ENCODE data around the gene LDAH. TPM values are rescaled to one million over a fixed set of nuclear protein-coding genes. Genes with fewer than 3 reads are reported as not detected.

LDAH gene
- total RNA-seq, 2 experiments from 2014 or later, result 27.0 to 32.8 TPM

DNA sequence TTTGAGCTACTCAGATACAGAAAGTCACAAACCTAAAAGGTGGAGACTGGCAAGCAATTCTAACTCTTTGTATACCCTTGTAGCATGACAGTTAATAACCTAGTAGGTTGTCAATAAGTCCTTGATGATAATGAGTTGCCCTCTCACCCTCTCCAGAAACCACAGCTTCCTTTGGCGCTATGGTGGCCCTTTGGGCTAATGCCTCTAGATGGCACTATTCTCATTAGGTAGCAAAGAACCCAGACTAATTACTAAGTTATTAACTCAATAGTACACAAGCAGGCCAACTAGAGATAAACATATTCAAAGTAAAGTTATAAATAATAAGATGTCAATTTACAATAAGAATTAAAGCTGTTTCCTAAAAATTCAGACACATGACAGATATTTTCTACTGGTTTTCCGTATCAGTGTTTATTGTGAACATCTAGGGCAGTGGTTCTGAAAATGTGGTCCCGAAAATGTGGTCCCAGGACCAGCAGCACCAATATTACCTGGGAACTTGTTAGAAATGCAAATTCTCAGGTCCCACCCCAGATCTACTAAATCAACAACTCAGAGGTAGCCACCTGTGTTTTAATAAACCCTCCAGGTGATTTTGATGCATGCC, 41.1 kb downstream of the LDAH start:
- Mint-ChIP-seq H3K4me1 (no peaks in the 10 kb centered on the region), H3K4me3 (no peak overlapping the region), H3K9me3 (ENCODE audit: low read depth) (no peaks in the 10 kb centered on the region), H3K27me3 (no peaks in the 10 kb centered on the region), H3K36me3 (ENCODE audit: low read depth) (peaks cover 18% of the 10 kb centered on the region), H3K27ac (no peak overlapping the region)
- intact Hi-C loops (cut with DNase I, micrococcal nuclease), result loop anchor here (1.0 to 5.0 kb wide), 2 partner anchors 119 to 182 kb away; no protein-coding TSS in a partner anchor
- DNase-seq (peak; percentile 27), ATAC-seq (peak; percentile 23)
- ChIA-PET CTCF (interaction anchor here (0.6 to 2.8 kb wide), 10 partner anchors 11 to 183 kb away, joined by 3 to 21 read pairs (median 4); no protein-coding TSS in a partner anchor), POLR2A (no interaction called here)

DNA sequence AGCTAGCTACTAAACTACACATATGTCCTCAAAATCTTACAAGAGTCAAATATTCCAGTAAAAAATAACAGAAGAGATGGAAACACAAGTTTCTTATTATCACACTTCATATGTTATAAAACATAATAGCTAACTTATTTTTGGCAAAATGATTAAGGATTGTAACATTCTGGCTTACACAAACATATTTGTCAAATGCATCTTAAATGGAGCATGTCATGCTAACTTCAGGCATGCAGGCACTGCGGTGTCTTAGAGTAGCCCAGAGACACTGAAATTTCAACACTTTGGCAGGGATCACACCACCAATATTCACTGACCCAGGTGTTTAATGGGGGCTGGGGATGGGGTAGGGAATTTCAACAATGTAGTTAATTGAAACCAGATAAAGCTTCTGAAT, 51.6 kb downstream of the LDAH start:
- DNase-seq (no peak), ATAC-seq (no peak)
- ChIA-PET CTCF (interaction anchor here (1.7 kb wide), 1 partner anchor 10 kb away, joined by 7 read pairs; no protein-coding TSS in a partner anchor), POLR2A (no interaction called here)
- H3K4me3 Mint-ChIP-seq, result no peak overlapping the region
- intact Hi-C loops (cut with DNase I, micrococcal nuclease), result no loop called here
- H3K27ac Mint-ChIP-seq, result no peak overlapping the region
- H3K27me3 Mint-ChIP-seq, result no peaks in the 10 kb centered on the region
- no peaks in the 10 kb centered on the region for H3K9me3 Mint-ChIP-seq (ENCODE audit: low read depth)
- H3K4me1 Mint-ChIP-seq, result no peaks in the 10 kb centered on the region
- H3K36me3 Mint-ChIP-seq (ENCODE audit: low read depth), result peaks cover 45% of the 10 kb centered on the region

DNA sequence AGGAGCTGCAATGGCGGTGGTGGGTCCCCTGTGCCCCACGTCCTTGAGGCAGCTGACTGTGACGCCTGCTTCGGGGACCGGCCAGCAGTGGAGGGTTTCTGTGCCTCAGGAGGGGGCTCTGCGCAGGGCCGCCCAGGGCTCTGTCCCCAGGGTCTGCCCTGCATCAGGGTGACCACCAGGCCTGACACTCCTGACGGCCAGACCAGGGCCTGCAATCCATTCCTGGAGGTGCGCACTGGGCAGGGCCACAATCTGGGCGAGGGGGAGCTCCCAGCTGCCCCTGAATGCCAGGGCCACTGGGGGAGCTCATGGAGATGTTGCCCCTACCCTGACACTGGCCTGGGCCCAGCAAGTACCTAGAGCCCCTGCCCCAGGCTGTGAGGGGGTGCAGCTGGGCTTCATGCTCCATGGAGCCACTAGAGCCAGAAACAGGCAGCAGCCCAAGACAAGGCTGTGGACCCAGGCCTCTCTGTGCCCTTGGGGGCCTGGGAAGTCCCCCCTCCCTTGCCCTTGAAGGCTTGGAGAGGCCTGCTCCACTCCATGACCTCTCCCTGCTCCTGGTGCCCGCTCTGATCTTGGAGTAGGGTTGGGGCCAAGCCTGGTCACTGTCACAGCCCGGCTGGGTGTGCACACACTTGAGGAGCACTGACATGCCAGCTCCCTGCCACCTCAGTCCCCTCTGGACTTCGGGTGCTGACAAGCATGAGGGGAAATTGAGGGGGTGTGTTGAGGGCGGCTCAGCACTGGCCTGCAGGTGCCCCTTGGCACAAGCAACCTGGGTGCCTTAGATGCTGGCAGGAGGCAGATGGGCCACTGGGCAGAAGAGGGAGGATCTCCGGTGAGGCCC, 55.9 kb downstream of the LDAH start:
- Mint-ChIP-seq H3K27me3 (no peaks in the 10 kb centered on the region), H3K9me3 (ENCODE audit: low read depth) (no peaks in the 10 kb centered on the region), H3K27ac (no peak overlapping the region), H3K36me3 (ENCODE audit: low read depth) (peaks cover 45% of the 10 kb centered on the region), H3K4me3 (no peak overlapping the region), H3K4me1 (peaks cover 5% of the 10 kb centered on the region)
- ATAC-seq, result no peak
- CTCF ChIA-PET, result interaction anchor here (0.8 kb wide), 1 partner anchor 14 kb away, joined by 3 read pairs; no protein-coding TSS in a partner anchor
- DNase-seq, result no peak
- POLR2A ChIA-PET, result no interaction called here
- intact Hi-C loops (cut with DNase I, micrococcal nuclease), result no loop called here

DNA sequence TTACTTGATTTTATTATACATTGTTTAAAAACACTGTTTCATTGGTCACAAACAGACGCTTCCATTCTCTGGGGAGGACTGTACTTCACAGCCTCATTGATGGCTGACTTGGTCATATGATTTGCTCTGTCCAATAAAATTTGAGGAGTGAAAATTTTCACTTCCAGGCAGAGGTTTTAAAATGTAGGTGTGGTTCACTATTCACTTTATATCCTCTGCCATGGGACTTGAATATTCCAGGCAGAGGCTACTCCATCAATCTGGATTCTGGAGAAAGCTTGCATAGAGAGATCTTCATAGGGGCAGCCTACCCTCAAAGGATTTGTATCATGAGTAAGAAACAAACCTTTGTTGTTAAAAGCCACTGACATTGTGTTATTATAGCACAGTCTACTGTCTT, 56.7 kb downstream of the LDAH start:
- ATAC-seq (no peak), DNase-seq (no peak)
- Mint-ChIP-seq H3K9me3 (ENCODE audit: low read depth) (peaks cover 5% of the 10 kb centered on the region), H3K27ac (no peak overlapping the region), H3K27me3 (no peaks in the 10 kb centered on the region), H3K4me3 (no peak overlapping the region), H3K4me1 (peaks cover 5% of the 10 kb centered on the region), H3K36me3 (ENCODE audit: low read depth) (peaks cover 45% of the 10 kb centered on the region)
- ChIA-PET POLR2A (no interaction called here), CTCF (interaction anchor here (1.1 kb wide), 1 partner anchor 10 kb away, joined by 4 read pairs; no protein-coding TSS in a partner anchor)
- intact Hi-C loops (cut with DNase I, micrococcal nuclease), result no loop called here

DNA sequence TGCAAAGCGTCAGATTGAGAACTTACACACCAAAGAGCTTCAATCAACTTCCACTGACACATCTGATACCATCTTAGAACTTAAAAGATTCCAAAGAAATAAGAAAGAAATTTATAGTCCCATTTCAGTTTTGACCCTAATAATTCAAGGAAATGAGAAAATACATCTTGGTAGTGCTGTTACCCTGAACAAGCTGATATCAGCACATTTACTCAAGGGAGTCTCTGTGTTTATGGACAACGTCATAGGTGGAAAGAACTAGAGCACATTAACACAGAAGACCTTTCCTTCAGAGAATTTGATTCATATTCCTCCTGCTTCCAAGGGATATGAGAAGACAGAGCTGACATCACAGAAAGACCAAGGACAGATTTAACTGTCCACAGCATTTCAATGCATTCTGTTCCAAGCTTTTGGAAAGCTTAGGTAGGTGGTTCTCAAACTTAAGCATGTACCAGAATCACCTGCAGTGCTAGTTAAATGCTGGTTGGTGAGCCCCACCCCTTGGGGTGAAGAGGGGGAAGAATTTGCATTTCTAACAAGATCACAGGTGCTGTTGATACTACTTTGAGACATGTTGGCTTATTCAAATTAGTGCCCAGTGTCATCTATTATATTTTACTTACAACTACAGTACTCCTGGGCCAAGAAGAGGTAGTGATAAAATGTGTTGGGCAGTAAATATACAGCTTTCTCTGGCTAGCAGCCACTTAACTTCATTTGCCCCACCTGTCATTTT, 59.8 kb downstream of the LDAH start:
- Mint-ChIP-seq H3K27ac (no peak overlapping the region), H3K4me1 (peaks cover 17% of the 10 kb centered on the region), H3K27me3 (no peaks in the 10 kb centered on the region), H3K4me3 (no peak overlapping the region), H3K9me3 (ENCODE audit: low read depth) (peaks cover 9% of the 10 kb centered on the region), H3K36me3 (ENCODE audit: low read depth) (peaks cover 51% of the 10 kb centered on the region)
- no peak for DNase-seq
- intact Hi-C loops (cut with DNase I, micrococcal nuclease), result no loop called here
- no peak for ATAC-seq
- CTCF ChIA-PET, result interaction anchor here (0.9 kb wide), 1 partner anchor 88 kb away, joined by 3 read pairs; no protein-coding TSS in a partner anchor
- POLR2A ChIA-PET, result no interaction called here

DNA sequence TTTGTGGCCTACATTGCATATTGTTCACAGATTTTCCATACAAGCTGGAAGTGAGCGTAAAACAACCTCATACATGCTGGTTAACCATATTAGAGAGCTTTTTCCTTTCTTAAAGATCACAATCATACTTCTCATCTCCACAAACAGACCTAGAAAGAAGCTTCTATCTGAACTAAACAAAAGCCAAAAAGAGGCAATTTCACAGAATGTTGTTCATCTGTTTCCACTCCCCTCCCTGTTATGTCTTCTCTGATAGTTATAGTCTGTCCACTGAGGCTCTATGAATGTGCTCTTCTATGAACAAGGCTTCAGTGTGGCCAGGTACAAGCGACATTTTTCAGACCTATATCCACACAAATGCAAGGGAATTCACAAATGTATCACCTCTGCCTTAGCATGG, 63.4 kb downstream of the LDAH start:
- POLR2A ChIA-PET, result no interaction called here
- peaks cover 9% of the 10 kb centered on the region for H3K9me3 Mint-ChIP-seq (ENCODE audit: low read depth)
- CTCF ChIA-PET, result interaction anchor here (0.6 to 0.7 kb wide), 2 partner anchors 100 to 204 kb away, joined by 3 to 5 read pairs; no protein-coding TSS in a partner anchor

DNA sequence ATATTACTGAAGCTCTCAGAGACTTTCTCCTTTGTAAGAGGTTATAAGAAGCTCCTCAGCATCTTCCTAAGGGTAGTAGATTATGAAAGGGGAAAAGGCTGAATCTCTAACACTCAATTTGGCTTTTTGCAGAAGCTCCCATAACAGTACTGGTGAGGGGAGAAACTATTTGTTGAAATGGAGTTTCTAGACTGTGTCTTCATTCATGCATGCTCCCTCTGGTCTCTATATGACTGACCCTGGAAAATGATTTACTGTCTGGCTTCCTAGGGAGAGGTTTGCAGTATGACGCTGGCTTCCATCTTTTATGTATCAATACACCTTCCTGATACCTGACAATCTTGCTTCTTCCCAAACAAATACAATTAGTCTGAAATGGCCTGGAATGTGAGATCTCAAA, 63.9 kb downstream of the LDAH start:
- no peak overlapping the region for H3K4me3 Mint-ChIP-seq
- no peaks in the 10 kb centered on the region for H3K27me3 Mint-ChIP-seq
- peaks cover 9% of the 10 kb centered on the region for H3K9me3 Mint-ChIP-seq (ENCODE audit: low read depth)
- intact Hi-C loops (cut with DNase I, micrococcal nuclease), result no loop called here
- peaks cover 12% of the 10 kb centered on the region for H3K4me1 Mint-ChIP-seq
- H3K36me3 Mint-ChIP-seq (ENCODE audit: low read depth), result peaks cover 50% of the 10 kb centered on the region
- DNase-seq, result no peak
- ChIA-PET POLR2A (no interaction called here), CTCF (interaction anchor here (0.6 to 0.7 kb wide), 3 partner anchors 99 to 226 kb away, joined by 3 to 5 read pairs (median 3); no protein-coding TSS in a partner anchor)
- no peak for ATAC-seq
- no peak overlapping the region for H3K27ac Mint-ChIP-seq

More for the DNA sequence above, 63.4 kb downstream of the LDAH start:
- Mint-ChIP-seq H3K4me3 (no peak overlapping the region), H3K36me3 (ENCODE audit: low read depth) (peaks cover 52% of the 10 kb centered on the region), H3K4me1 (peaks cover 15% of the 10 kb centered on the region), H3K27ac (peak overlapping the region; percentile 42), H3K27me3 (no peaks in the 10 kb centered on the region)
- no peak for ATAC-seq
- DNase-seq, result no peak
- intact Hi-C loops (cut with DNase I, micrococcal nuclease), result no loop called here

DNA sequence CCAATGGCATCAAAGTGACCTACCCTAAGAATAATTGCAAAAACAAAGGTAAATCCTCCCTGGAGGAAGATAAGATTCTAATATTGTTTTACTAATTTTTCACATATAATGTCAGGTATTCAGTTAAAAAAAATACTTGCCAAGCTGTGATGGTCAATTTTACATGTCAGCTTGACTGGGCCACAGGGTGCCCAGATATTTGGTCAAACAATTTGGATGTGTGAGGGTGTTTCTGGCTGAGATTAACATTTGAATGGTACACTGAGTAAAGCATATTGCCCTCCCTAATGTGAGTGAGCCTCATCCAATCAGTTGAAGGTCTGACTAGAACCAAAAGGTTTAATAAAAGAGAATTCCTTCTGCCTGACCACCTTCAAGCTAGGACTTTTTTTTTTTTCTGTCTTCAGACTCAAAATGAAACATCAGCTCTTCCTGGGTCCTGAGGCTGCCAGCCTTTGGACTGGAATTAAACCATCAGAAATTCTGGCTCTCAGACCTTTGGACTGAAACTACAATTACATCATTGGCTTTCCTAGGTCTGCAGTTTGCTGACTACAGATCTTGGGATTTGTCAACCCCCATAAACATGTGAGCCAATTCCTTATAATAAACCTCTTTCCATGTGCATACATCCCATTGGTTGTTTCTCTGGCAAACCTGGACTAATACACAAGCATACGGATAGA, 65.4 kb downstream of the LDAH start:
- POLR2A ChIA-PET, result no interaction called here
- no peak overlapping the region for H3K27ac Mint-ChIP-seq
- CTCF ChIA-PET, result interaction anchor here (0.5 to 2.0 kb wide), 2 partner anchors 10 to 25 kb away, joined by 3 to 7 read pairs; no protein-coding TSS in a partner anchor
- no peak overlapping the region for H3K4me3 Mint-ChIP-seq
- H3K4me1 Mint-ChIP-seq, result peaks cover 12% of the 10 kb centered on the region
- intact Hi-C loops (cut with DNase I, micrococcal nuclease), result no loop called here
- ATAC-seq, result no peak
- DNase-seq, result no peak
- H3K27me3 Mint-ChIP-seq, result no peaks in the 10 kb centered on the region
- H3K9me3 Mint-ChIP-seq (ENCODE audit: low read depth), result peaks cover 9% of the 10 kb centered on the region
- H3K36me3 Mint-ChIP-seq (ENCODE audit: low read depth), result peaks cover 53% of the 10 kb centered on the region

DNA sequence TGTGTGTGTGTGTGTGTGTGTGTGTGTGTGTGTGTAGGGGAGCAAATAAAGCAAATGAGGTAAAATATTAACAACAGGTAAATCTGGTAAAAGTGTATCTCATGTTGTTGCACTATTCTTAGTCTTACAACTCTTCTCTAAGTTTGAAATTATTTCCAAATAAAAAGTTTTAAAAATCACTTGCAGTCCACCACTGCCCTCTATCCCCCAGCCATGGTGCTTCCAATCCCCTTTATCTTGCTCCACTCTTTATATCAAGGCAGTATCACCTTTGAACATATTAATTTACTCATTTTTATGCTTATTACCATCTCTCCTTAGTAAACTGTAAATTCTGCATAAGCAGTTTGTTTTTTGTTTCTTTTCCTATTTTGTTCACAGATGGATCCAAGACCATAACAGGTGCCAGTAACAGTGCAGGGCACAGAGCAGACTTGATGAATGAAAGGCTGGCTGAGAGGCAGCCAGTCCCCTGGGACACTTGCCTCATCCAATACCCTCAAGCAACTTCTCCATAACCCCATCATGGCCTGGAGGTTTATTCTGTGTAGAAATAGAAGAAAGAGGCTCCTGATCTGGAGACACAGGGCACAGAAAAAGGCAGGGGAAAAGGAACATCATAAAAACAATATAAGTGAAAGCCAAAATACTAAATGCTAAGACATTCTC, 67.6 kb downstream of the LDAH start:
- POLR2A ChIA-PET, result no interaction called here
- no peak for ATAC-seq
- Mint-ChIP-seq H3K27me3 (no peaks in the 10 kb centered on the region), H3K4me1 (peaks cover 12% of the 10 kb centered on the region), H3K9me3 (ENCODE audit: low read depth) (peaks cover 4% of the 10 kb centered on the region), H3K4me3 (no peak overlapping the region), H3K27ac (no peak overlapping the region), H3K36me3 (ENCODE audit: low read depth) (peaks cover 54% of the 10 kb centered on the region)
- no peak for DNase-seq
- intact Hi-C loops (cut with DNase I, micrococcal nuclease), result no loop called here
- CTCF ChIA-PET, result no interaction called here

DNA sequence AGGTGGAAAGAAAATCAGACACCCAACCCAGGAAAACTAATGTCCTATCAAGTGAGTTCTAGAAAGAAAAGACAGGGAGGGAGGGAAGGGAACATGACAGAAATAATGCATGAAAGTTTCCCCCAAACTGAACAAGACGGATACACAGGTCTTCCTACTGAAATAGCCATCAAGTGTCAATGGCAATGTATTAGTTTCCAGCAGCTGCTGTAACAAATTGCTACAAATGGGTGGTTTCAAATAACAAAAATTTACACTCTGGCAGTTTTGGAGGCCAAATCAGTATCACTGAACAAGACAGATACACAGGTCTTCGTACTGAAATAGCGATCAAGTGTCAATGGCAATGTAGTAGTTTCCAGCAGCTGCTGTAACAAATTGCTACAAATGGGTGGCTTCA, 70.6 kb downstream of the LDAH start:
- Mint-ChIP-seq H3K36me3 (ENCODE audit: low read depth) (peaks cover 35% of the 10 kb centered on the region), H3K27ac (no peak overlapping the region), H3K27me3 (no peaks in the 10 kb centered on the region), H3K4me3 (no peak overlapping the region), H3K9me3 (ENCODE audit: low read depth) (no peaks in the 10 kb centered on the region), H3K4me1 (no peaks in the 10 kb centered on the region)
- intact Hi-C loops (cut with DNase I, micrococcal nuclease), result no loop called here
- DNase-seq (no peak), ATAC-seq (no peak)
- ChIA-PET CTCF (interaction anchor here (0.8 kb wide), 2 partner anchors 46 to 211 kb away, joined by 3 read pairs; no protein-coding TSS in a partner anchor), POLR2A (no interaction called here)

All from activated CD4-positive, alpha-beta T cell treated with anti-CD3 and anti-CD28 coated beads for 36 hours (primary cell).